ENCODE results near the gene CPN1. TPM values are rescaled to one million over a fixed set of nuclear protein-coding genes. Genes with fewer than 3 reads are reported as not detected.

The CPN1 gene
- total and polyA plus RNA-seq, 10 of the 15 experiments (the other 5 are each of a cell fraction or from before 2014, with no cell fraction given), result 0.03 to 0.10 TPM; not detected in 8

DNA sequence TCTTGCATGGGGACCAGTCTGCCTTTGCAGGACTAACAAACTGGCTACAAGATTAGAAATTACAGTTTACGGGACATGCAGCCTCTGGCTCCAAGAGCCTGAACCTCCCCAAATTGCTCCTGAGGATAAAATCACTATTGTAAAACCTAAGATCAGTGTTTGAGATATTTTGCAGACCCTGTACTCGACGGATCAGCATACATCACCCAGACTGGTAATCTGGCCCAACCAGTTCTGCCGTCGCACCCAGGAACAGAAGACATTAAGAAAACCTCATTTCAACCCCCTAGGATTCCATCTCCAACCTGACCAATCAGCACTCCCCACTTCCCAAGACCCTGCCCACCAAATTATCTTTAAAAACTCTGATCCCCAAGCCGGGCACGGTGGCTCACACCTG lies 44.8 kb downstream of the CPN1 start:
- H3K4me3 ChIP-seq, result no peak overlapping the region
- H4K20me1 ChIP-seq (ENCODE audit: control insufficient read depth, insufficient read depth), result no peaks in the 10 kb centered on the region
- ChIA-PET RAD21 (ENCODE audit: unreplicated experiment) (interaction anchor here (1.7 kb wide), 1 partner anchor 61 kb away, joined by 4 read pairs; no protein-coding TSS in a partner anchor), SMC1A (ENCODE audit: uncharacterized antibody, unreplicated experiment) (interaction anchor here (3.5 kb wide), 1 partner anchor 14 kb away, joined by 14 read pairs; no protein-coding TSS in a partner anchor), POLR2A (no interaction called here), CTCF (interaction anchor here (3.2 kb wide), 1 partner anchor 9 kb away, joined by 31 read pairs; no protein-coding TSS in a partner anchor)
- H3K9me3 ChIP-seq (replicated peaks; ENCODE audit: control insufficient read depth, insufficient read depth, low read length), result no peaks in the 10 kb centered on the region
- no peak overlapping the region for H3K27ac ChIP-seq (ENCODE audit: control insufficient read depth, insufficient read depth)
- H2AFZ ChIP-seq (ENCODE audit: control insufficient read depth, low read depth, low read length), result no peak overlapping the region
- no peaks in the 10 kb centered on the region for H3K27me3 ChIP-seq (replicated peaks in 1 of 2; ENCODE audit: control insufficient read depth in 2 of 2, insufficient read depth in 2 of 2, low read length in 1 of 2)
- in situ Hi-C loops (cut with MboI) (no loop called here), intact Hi-C loops (cut with micrococcal nuclease; ENCODE audit: unreplicated experiment) (no loop called here)
- no peak for TF ChIP-seq POLR2AphosphoS5 (IDR thresholded peaks at IDR 0.05; ENCODE audit: low read length)
- no peak for TF ChIP-seq RBBP5 (conservative IDR thresholded peaks at IDR 0.05)
- TF ChIP-seq, protein P1, sequence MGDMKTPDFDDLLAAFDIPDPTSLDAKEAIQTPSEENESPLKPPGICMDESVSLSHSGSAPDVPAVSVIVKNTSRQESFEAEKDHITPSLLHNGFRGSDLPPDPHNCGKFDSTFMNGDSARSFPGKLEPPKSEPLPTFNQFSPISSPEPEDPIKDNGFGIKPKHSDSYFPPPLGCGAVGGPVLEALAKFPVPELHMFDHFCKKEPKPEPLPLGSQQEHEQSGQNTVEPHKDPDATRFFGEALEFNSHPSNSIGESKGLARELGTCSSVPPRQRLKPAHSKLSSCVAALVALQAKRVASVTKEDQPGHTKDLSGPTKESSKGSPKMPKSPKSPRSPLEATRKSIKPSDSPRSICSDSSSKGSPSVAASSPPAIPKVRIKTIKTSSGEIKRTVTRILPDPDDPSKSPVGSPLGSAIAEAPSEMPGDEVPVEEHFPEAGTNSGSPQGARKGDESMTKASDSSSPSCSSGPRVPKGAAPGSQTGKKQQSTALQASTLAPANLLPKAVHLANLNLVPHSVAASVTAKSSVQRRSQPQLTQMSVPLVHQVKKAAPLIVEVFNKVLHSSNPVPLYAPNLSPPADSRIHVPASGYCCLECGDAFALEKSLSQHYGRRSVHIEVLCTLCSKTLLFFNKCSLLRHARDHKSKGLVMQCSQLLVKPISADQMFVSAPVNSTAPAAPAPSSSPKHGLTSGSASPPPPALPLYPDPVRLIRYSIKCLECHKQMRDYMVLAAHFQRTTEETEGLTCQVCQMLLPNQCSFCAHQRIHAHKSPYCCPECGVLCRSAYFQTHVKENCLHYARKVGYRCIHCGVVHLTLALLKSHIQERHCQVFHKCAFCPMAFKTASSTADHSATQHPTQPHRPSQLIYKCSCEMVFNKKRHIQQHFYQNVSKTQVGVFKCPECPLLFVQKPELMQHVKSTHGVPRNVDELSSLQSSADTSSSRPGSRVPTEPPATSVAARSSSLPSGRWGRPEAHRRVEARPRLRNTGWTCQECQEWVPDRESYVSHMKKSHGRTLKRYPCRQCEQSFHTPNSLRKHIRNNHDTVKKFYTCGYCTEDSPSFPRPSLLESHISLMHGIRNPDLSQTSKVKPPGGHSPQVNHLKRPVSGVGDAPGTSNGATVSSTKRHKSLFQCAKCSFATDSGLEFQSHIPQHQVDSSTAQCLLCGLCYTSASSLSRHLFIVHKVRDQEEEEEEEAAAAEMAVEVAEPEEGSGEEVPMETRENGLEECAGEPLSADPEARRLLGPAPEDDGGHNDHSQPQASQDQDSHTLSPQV (IDR thresholded peaks at IDR 0.05), result no peak
- no peak for TF ChIP-seq BHLHE40 (IDR thresholded peaks at IDR 0.05; ENCODE audit: borderline replicate concordance in 1 of 2, low read depth in 2 of 2, low read length in 1 of 2)
- no peak for TF ChIP-seq HCFC1 (IDR thresholded peaks at IDR 0.05; ENCODE audit: low read length)
- TF ChIP-seq TBL1XR1 (IDR thresholded peaks at IDR 0.05; ENCODE audit: low read depth, low read length), result no peak
- no peak for TF ChIP-seq STAT1 (conservative IDR thresholded peaks at IDR 0.05)
- no peak for TF ChIP-seq TARDBP (IDR thresholded peaks at IDR 0.05; ENCODE audit: borderline replicate concordance)
- TF ChIP-seq, protein P2, sequence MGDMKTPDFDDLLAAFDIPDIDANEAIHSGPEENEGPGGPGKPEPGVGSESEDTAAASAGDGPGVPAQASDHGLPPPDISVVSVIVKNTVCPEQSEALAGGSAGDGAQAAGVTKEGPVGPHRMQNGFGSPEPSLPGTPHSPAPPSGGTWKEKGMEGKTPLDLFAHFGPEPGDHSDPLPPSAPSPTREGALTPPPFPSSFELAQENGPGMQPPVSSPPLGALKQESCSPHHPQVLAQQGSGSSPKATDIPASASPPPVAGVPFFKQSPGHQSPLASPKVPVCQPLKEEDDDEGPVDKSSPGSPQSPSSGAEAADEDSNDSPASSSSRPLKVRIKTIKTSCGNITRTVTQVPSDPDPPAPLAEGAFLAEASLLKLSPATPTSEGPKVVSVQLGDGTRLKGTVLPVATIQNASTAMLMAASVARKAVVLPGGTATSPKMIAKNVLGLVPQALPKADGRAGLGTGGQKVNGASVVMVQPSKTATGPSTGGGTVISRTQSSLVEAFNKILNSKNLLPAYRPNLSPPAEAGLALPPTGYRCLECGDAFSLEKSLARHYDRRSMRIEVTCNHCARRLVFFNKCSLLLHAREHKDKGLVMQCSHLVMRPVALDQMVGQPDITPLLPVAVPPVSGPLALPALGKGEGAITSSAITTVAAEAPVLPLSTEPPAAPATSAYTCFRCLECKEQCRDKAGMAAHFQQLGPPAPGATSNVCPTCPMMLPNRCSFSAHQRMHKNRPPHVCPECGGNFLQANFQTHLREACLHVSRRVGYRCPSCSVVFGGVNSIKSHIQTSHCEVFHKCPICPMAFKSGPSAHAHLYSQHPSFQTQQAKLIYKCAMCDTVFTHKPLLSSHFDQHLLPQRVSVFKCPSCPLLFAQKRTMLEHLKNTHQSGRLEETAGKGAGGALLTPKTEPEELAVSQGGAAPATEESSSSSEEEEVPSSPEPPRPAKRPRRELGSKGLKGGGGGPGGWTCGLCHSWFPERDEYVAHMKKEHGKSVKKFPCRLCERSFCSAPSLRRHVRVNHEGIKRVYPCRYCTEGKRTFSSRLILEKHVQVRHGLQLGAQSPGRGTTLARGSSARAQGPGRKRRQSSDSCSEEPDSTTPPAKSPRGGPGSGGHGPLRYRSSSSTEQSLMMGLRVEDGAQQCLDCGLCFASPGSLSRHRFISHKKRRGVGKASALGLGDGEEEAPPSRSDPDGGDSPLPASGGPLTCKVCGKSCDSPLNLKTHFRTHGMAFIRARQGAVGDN (IDR thresholded peaks at IDR 0.05), result no peak
- no peak for TF ChIP-seq SMC3 (IDR thresholded peaks at IDR 0.05; ENCODE audit: borderline replicate concordance, low read length)
- TF ChIP-seq WRNIP1 (IDR thresholded peaks at IDR 0.05; ENCODE audit: borderline replicate concordance, low read depth, low read length), result no peak
- no peak for TF ChIP-seq YBX1 (IDR thresholded peaks at IDR 0.05)
- TF ChIP-seq ZNF207 (IDR thresholded peaks at IDR 0.05; ENCODE audit: borderline replicate concordance), result no peak
- TF ChIP-seq KLF5 (IDR thresholded peaks at IDR 0.05; ENCODE audit: partially characterized antibody), result no peak
- TF ChIP-seq RELA (IDR thresholded peaks at IDR 0.05; ENCODE audit: borderline replicate concordance, partially characterized antibody), result no peak
- H3K4me2 ChIP-seq (ENCODE audit: control insufficient read depth, insufficient read depth), result no peak overlapping the region
- no peak for ATAC-seq
- DNase-seq (ENCODE audit: low read depth, low spot score), result no peak
- FAIRE-seq, result no peak
- H3K36me3 ChIP-seq (ENCODE audit: control insufficient read depth in 2 of 2, insufficient read depth in 2 of 2, low read length in 1 of 2), result no peaks in the 10 kb centered on the region
- H3K9ac ChIP-seq (ENCODE audit: control insufficient read depth, insufficient read depth, low read length), result no peak overlapping the region
- BruUV-seq (replicated peaks), result no TSS peak
- H3K4me1 ChIP-seq (ENCODE audit: control insufficient read depth, insufficient read depth, low read length), result peaks cover 48% of the 10 kb centered on the region
- no peaks in the 10 kb centered on the region for H3K79me2 ChIP-seq (ENCODE audit: control insufficient read depth, insufficient read depth, low read length)
- 89% methylated on average over 7 of the region's 7 CpGs for WGBS (ENCODE audit: insufficient coverage, insufficient replicate concordance, low lambda C conversion rate, missing lambda C conversion rate)

Measured in GM12878 (cell line).